HG02642 (cell line): ENCODE data around the gene PCDH11Y.
"Not testable (repeated sequence)": the region's sequence is repeated elsewhere in the genome, so short reads cannot be mapped to it uniquely, and the experiment has no call there.

Experiments
- ATAC-seq: cut with Tn5 transposase; IDR thresholded peaks from one replicate; pipeline ENCODE4 v1.9.1; 2021; ENCODE audit warnings: mild to moderate bottlenecking; ENCODE audit not compliant: unreplicated experiment, poor library complexity

The PCDH11Y gene, protein sequence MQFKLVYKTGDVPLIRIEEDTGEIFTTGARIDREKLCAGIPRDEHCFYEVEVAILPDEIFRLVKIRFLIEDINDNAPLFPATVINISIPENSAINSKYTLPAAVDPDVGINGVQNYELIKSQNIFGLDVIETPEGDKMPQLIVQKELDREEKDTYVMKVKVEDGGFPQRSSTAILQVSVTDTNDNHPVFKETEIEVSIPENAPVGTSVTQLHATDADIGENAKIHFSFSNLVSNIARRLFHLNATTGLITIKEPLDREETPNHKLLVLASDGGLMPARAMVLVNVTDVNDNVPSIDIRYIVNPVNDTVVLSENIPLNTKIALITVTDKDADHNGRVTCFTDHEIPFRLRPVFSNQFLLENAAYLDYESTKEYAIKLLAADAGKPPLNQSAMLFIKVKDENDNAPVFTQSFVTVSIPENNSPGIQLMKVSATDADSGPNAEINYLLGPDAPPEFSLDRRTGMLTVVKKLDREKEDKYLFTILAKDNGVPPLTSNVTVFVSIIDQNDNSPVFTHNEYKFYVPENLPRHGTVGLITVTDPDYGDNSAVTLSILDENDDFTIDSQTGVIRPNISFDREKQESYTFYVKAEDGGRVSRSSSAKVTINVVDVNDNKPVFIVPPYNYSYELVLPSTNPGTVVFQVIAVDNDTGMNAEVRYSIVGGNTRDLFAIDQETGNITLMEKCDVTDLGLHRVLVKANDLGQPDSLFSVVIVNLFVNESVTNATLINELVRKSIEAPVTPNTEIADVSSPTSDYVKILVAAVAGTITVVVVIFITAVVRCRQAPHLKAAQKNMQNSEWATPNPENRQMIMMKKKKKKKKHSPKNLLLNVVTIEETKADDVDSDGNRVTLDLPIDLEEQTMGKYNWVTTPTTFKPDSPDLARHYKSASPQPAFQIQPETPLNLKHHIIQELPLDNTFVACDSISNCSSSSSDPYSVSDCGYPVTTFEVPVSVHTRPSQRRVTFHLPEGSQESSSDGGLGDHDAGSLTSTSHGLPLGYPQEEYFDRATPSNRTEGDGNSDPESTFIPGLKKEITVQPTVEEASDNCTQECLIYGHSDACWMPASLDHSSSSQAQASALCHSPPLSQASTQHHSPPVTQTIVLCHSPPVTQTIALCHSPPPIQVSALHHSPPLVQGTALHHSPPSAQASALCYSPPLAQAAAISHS (N-terminal part only)

DNA sequence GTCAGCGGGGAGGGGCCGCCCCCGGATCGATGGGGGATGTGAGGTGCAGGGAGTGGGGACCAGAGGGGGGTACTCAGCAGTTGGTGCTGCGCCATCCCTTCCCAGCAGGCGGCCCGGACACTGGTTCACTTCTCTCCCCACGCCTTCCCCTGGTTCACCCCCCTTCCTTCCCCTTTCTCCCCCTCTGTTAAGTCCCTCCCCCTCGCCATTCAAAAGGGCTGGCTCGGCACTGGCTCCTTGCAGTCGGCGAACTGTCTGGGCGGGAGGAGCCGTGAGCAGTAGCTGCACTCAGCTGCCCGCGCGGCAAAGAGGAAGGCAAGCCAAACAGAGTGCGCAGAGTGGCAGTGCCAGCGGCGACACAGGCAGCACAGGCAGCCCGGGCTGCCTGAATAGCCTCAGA is at the start of gene PCDH11Y:
PCDH11Y (plus strand) TSS at position 240 of the 400 bp plus-strand sequence. CDS start 56,804 bp downstream, outside the sequence.
- not testable (repeated sequence) for ATAC-seq

DNA sequence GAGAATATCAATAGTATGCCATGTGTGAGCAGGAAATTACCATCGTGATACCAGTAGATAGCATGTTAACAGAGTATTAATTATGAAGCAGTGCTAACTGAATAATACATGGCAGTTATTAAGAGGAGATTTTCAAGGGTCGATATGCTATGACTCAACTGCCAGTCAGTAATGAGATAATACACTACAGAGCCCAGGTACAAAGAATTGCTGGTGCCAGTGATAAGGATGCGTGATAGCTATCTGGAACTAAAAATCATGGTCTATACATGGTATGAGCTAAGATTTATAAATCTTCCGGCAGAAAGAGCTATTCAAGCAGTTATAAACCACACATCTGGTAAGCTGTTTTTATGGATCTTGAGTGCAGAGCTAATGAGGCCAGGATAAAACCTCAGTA is 32.2 kb upstream of the PCDH11Y start:
- ATAC-seq = not testable (repeated sequence)

DNA sequence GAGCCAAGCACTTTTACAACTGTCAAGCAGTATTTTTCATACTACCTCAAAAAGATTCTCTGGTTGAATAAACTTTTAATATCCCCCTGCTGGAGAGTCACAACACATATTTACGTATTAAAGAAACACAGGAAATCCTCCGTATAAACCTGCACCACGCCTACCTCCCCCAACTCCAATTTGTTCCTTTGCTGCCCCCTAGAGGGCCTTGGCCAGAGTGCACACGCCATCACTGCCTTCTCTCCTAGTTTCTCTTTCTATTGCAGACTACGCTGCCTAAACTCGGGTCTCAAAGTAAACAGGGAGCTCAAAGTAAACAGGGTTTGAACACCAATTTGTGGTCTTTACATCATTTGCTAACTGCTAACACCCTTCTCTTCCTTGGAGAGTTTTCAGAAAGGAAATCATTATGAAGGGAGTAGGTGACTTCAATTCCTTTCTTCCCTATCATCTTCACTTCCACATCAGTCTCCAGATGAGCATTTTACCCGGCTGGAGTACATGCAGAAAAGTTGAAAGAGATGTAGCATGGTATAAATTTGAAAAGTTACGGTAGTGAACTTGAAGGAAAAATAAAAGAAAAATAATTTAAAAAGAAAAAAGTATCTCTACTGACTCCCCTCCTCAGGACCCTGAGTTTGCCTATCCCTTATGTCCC is 8.2 kb upstream of the PCDH11Y start:
- peak; percentile 100 for ATAC-seq

DNA sequence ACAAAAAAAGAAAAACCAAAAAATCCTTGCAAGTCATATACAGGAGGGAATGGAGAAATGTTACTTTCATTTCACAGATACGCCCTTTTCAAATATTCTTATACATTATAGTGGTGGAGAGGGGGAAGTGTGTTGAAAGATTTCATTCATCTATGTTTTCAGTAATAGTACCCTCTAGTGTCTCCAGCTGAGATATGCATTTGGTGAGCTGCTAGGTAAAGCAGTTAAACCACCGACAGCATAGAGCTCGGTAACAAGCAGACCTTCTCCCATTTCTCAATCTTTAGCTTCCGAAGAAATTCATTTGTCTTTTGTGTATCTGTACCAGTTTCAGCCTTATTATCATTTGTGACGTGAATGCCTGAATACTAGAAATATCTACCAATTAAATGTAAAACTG is 5.2 kb upstream of the PCDH11Y start:
- not testable (repeated sequence) for ATAC-seq

DNA sequence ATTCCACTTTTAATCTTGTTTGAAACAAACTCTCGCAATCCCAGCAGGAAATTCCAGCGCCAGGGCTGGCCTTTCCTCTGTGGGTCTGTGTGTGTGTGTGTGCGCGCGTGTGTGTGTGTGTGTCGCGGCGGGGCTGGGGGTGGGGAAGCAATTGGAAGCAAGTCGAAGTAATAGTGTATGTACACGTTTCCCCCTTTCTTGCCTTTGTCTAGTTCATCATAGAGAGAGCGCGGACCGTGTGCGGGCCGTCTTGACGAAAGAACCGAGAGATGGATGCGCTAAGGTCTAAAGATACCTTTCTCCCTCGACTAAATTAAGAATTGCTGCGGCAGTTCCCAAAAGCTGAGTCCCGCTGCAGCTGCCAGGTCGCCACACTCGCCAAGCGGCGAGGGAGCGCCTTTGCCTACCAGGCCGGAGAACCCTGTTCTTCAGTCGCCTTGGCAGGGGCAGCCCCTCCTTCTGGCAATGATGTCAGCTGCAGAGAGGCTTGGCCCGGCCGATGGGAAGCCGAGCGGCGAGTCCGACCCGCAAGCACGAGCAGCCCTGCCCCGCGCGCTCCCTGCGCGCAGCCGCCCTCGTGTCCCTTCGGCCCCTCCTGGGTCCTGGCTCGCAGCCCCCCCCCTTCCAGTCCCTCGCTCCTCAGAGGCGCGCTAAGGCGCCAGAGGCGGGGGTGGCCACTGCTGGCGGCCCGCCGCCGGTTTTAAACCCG is 2.5 kb downstream of the PCDH11Y start:
- not testable (repeated sequence) for ATAC-seq

DNA sequence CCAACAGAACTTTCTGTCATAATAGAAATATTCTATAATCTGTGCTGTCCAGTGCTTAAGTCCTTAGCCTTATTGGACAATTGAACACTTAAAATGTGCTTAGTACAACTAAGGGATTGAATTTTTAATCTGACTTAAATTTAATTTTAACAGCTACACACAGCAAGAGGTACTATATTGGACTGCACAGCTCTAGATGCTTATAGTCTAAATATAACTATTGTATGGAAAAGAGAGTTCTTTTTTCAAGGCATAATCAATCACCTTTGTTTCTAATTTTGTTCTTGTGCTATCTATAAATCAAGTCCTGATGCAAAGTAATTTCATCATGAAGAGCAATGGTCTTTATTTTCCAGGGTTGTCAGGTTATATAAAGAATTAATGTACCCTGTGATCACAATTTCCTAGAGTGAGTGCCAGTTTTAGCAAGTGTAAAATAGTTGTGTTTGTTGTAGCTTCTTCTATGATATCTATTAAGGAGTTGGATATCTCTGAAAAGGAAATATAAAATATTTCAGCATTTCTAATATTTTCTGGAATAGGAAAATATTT is 39.0 kb downstream of the PCDH11Y start:
- not testable (repeated sequence) for ATAC-seq

DNA sequence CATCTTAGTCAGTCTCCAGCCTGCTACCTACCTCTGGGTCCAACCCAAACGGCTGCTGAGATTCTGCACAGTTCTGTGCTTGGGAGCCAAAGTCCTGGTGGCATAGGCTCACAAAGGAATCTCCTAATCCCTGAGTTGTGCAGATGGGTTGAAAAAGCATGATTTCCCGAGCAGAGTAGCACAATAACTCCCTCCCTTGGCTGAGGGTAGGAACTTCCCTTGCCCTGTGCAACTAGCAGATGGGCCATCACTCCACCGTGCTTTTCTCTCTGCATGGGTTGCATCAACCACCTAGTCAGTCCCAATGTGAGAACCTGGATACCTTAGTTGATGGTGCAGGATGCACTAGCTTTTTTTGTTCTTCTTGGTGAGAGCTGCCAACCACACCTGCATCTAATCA is 82.9 kb downstream of the PCDH11Y start:
- not testable (repeated sequence) for ATAC-seq

DNA sequence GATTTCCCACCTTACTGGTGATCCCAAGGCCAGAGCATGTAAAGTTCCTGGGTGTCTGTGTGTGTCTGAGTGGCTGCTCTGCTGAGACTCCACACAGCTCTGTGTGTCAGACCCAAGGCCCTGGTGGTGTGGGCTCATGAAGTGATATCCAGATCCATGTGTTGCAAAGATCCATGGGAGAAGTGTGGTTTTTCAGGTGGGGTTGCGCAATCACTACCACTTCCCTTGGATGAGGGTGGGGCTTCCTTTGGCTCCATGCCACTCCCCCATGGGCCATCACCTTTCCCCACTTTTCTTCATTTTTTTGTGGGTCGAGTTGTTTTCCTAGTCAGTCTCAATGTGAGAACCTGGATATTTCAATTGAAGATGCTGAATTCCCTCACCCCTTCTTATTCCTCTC is 182.9 kb downstream of the PCDH11Y start:
- ATAC-seq = not testable (repeated sequence)

DNA sequence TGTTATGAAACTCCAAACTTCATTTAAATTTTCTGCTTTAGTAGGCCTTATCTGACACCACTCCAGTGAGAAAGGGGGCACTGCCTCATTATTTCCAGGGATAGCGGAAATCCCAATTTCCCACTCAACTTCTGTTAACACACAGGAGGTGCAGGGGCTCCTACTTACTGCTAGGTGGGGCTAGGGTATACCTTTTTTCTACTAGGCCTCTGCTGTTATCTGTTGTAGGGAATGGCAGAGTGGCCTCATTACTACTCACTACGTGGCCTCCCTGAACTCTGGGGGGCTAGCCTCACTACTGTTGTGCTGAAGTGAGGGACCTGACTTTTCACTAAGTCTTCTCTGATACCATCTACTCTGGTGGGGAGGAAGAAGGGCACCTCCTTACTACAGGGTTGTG is 215.0 kb downstream of the PCDH11Y start:
- not testable (repeated sequence) for ATAC-seq

DNA sequence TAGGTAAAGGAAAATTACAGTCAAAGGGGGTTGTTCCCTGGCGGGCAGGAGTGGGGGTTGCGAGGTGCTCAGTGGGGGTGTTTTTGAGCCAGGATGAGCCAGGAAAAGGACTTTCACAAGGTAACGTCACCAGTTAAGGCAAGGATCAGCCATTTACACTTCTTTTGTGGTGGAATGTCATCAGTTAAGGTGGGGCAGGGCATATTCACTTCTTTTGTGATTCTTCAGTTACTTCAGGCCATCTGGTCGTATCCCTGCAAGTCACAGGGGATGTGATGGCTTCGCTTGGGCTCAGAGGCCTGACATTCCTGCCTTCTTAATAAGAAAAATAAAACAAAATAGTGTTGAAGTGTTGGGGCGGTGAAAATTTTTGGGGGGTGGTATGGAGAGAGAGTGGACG is 324.8 kb downstream of the PCDH11Y start:
- ATAC-seq = not testable (repeated sequence)

DNA sequence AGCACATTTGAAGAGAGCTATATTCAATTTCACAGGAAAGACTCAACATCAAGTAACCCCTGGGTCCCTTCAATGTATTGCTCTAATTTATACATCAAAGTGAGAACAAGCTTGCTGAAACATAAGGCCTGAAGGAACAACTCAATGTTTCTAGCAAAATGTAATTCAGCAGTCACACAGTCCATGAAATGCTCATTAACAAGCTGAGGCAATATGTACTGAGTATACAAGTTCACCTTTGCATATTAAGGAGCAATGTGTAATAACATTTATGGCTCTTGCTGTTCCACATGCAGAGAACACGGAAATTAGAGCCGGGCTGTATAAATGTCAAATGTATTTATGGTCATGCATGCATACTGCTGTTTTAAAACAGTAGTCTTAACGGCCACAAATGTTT is 342.1 kb downstream of the PCDH11Y start:
- not testable (repeated sequence) for ATAC-seq

DNA sequence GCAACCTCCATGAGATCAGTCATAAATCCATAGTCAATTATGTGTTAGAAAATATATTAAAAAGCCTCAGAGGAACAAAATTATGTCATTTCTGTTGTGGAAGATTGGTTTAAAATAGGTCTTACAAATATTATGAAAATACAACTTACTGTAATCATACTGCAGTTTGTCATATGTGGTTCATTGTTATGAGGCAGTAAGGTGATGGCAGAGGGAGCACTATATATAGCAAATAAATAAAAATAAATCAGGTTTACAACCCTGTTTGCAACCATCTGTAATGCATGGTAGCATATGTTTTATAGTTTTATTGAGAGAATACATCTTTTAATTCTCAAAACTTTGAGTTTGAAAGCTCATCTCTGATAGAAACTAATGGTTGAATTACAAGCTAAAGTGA is 543.6 kb downstream of the PCDH11Y start:
- ATAC-seq = not testable (repeated sequence)

DNA sequence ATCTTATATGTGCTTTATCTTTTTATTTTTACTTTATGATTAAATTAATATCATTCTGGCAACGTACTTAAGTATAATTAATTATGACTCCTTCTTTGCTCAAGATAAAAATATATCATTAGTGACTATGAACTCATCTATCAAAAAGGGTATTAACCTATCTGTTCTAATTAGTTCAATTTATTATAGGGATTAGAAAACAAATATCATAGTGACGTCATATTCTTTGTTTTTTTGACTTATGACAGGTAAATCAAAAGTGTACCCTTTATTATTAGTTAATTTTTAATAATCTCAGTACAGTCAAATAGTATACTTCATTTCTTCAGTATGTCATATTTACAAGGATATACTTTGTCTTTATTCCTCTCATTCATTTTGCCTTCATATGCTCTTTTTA is 638.5 kb downstream of the PCDH11Y start:
- ATAC-seq = not testable (repeated sequence)

DNA sequence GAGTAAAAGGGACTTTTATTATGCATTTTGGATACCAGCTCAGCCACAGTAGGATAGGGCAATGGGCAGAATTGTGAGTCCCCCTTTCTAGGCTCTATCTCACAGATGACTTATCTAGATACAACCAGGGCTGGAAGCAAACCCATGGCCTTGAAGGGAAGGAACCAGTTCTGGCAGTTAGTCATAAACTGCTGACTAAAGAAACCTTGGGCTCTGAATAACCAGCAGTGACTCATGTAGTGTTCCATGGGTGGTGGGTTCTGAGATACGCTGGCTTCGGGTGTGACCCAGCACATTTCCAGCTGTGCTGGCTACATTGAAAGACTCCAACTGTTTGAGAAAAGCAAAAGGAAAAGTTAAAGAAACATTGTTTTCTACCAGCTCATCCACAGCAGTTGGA is 679.2 kb downstream of the PCDH11Y start:
- not testable (repeated sequence) for ATAC-seq

DNA sequence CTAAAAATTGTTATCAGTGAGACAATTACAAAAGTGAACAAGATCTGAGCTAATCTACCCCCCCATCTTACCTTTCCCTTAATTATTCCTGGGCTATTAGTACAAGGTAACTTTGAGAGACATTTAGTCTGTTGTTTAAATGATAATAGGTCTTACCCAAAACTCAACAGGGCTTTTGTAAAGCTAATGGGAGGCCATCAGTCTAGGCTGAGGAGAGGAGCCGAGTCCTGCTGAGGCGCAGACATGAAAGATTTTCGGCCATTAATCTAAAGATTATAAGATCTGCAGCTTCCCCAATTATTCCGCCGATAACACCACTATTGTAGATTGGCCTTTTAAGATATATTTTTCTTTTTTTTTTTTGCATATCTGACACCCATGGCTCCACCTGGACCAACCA is 708.6 kb downstream of the PCDH11Y start:
- ATAC-seq = not testable (repeated sequence)

DNA sequence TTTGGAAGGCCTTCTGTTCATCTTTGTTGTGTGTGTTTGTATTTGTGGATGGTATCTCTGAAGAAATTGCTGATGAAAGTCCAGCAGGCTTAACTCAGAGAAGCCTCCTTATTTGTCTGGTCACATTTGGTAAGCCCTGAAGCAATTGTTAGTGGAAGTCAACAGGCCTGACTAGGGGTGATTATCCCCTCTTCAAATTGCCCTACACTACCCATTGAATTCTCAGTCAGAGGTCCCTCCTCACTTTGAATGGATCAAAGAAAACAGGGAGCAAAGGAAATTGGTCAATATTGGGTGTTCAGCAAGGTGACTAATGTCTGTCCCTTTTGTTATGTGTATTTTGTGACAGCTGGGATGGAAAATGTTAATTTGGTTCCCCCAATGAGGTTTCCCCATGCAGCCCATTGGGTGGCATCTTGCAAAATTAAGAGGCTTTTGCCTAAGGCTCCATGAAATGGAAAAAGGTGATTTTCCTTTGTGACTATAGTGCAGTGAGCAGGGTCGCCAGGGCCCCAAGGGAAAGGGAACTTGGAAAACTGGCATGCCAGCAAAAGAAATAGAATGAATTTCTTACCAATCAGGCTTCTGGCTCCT is 709.8 kb downstream of the PCDH11Y start:
- not testable (repeated sequence) for ATAC-seq

DNA sequence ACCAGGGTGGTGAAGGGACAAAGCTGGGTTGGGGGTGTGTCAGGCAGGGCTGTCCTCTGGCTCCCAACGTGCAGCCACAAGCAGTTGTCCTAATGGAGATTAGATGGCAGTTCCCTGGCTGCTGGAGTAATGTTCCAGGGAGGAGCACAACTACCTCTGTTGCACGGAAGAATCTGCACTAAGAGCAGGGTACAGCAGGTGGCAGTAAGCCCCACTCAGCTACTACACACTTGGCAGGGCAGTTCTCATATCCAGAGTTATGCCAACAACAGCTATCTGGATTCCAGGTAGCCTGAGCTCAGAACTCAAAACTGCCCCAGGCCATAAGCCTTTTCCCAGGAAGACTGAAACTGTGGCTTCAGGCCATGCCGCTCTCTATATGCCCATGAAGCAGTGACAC is 761.3 kb downstream of the PCDH11Y start:
- not testable (repeated sequence) for ATAC-seq

DNA sequence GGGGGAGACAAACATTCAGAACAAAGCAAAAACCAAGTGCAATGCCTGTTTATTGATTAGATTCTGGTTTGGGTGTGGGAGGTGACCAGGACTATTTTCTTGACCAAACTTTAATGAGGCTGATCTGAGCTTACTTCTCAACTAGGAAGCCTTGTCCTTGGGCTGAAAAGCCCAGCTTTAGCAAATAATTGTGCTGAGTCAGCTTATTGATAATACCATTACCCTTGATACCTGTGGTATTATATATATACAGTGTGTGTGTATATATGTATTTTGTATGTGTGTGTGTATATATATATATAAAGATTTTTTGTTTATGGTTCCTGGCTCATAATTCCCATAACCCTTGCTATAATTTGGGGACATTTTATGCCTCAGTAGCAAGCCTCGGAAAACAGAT is 776.4 kb downstream of the PCDH11Y start:
- ATAC-seq = not testable (repeated sequence)
